ENCODE data around the gene HNRNPAB.

The HNRNPAB gene

GRCh38 chr5:178259623-178260536, 55.5 kb downstream of the HNRNPAB start:
- Histone ChIP-seq H3K27me3 (no peaks in the 10 kb centered on the region), H3K4me1 (no peaks in the 10 kb centered on the region)
- no peak for TF ChIP-seq CTCF (IDR thresholded peaks at IDR 0.05; ENCODE audit: low read depth, low read length)

More at GRCh38 chr5:178259623-178260536, 55.5 kb downstream of the HNRNPAB start:
- H3K4me3 ChIP-seq (ENCODE audit: low read depth, low read length): no peak overlapping the region
- no peak for DNase-seq
- no peaks in the 10 kb centered on the region for H3K9me3 ChIP-seq
- no peaks in the 10 kb centered on the region for H3K36me3 ChIP-seq

All from BE2C (cell line).